SU-DHL-6 (cell line): Measurements from ENCODE around the gene PCOLCE2.

Experiments
- EZH2phosphoT487 ChIP-seq: fragments of 200-600 bp; sonication (generic), shearing (Covaris generic); conservative IDR thresholded peaks from 2 replicates; pipeline ENCODE4 v1.6.1; 2018; ENCODE audit warnings: mild to moderate bottlenecking, antibody characterized with exemption, low read length, moderate library complexity, mixed read lengths
- TF ChIP-seq, protein P1 (sequence below): fragments of 200-600 bp; sonication (generic); IDR thresholded peaks from one replicate; pipeline ENCODE4 v1.5.1; 2017; ENCODE audit warnings: antibody characterized with exemption, mild to moderate bottlenecking, low read length, moderate library complexity; ENCODE audit not compliant: insufficient read depth, poor library complexity, severe bottlenecking

DNA sequence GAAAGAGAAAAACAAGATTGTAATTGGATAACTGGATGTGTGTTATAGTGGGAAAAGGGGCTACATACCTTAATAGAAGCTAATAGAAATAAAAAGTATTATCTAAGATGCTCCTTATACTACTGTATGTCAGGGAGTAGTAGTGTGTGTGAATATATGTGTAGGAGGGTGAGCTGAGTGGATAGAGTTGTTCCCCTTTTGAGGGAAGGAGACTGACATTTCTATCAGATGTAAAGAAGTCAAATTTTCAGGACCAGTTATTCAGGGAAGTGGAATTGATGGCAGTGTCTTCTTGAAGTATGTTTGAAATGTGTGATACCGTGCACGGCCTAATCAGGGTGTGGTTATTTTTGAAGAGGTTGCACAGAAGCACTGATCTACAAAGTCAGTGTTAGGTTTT is 49.1 kb downstream of the PCOLCE2 start:
- no peak for TF ChIP-seq EZH2phosphoT487
- TF ChIP-seq, protein P1, sequence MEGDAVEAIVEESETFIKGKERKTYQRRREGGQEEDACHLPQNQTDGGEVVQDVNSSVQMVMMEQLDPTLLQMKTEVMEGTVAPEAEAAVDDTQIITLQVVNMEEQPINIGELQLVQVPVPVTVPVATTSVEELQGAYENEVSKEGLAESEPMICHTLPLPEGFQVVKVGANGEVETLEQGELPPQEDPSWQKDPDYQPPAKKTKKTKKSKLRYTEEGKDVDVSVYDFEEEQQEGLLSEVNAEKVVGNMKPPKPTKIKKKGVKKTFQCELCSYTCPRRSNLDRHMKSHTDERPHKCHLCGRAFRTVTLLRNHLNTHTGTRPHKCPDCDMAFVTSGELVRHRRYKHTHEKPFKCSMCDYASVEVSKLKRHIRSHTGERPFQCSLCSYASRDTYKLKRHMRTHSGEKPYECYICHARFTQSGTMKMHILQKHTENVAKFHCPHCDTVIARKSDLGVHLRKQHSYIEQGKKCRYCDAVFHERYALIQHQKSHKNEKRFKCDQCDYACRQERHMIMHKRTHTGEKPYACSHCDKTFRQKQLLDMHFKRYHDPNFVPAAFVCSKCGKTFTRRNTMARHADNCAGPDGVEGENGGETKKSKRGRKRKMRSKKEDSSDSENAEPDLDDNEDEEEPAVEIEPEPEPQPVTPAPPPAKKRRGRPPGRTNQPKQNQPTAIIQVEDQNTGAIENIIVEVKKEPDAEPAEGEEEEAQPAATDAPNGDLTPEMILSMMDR: no peak
